Measurements from ENCODE around the gene EI24.
"Not testable (repeated sequence)": the region's sequence is repeated elsewhere in the genome, so short reads cannot be mapped to it uniquely, and the experiment has no call there.

EI24 gene

DNA sequence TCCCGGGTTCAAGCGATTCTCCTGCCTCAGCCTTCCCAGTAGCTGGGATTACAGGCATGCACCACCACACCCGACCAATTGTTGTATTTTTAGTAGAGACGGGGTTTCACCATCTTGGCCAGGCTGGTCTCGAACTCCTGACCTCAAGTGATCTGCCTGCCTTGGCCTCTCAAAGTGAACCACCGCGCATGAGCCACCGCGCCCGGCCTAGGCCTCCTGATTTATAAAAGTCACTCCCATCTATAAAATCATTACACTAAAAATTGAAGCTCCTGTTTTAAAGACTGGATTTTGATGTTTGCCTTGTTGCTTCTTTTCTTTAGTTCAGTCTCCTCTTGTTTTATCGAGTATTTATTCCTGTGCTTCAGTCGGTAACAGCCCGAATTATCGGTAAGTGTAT lies 7.9 kb downstream of the EI24 start:
- not testable (repeated sequence) for H2AFZ ChIP-seq (ENCODE audit: insufficient read depth, low read length, poor library complexity); H4K91ac ChIP-seq (ENCODE audit: low read depth, low read length); H3K9me3 ChIP-seq (ENCODE audit: insufficient read depth, low read depth, low read length); H4K8ac ChIP-seq (ENCODE audit: low read depth, low read length); H3K4me3 ChIP-seq (ENCODE audit: low read depth, low read length); H3K27ac ChIP-seq (ENCODE audit: low read depth, low read length); H3K79me2 ChIP-seq (ENCODE audit: control insufficient read depth, insufficient read depth, low read length, poor library complexity); H3K4me1 ChIP-seq (ENCODE audit: control insufficient read depth in 1 of 2, insufficient read depth in 2 of 2, low read length in 2 of 2); H3K9ac ChIP-seq (ENCODE audit: low read length); H3K4me2 ChIP-seq (ENCODE audit: low read length); H2AK5ac ChIP-seq (ENCODE audit: low read length); H3K14ac ChIP-seq (ENCODE audit: low read length); H2BK120ac ChIP-seq (ENCODE audit: insufficient read depth, low read length, poor library complexity); H3K79me1 ChIP-seq (ENCODE audit: low read length); H3K4ac ChIP-seq (ENCODE audit: low read depth, low read length); H4K12ac ChIP-seq (ENCODE audit: low read depth, low read length); H3K18ac ChIP-seq (ENCODE audit: low read length); H2BK5ac ChIP-seq (ENCODE audit: low read depth, low read length, poor library complexity); H3K27me3 ChIP-seq (ENCODE audit: insufficient read depth, low read length); H2BK12ac ChIP-seq (ENCODE audit: low read length); DNase-seq; H3K23ac ChIP-seq (ENCODE audit: low read length)
- H3K36me3 ChIP-seq (ENCODE audit: control insufficient read depth in 1 of 2, insufficient read depth in 2 of 2, low read length in 2 of 2), result peaks cover 34 to 59% of the 10 kb centered on the region in 2 experiments
- no CpG with 5 or more reads among the region's 14 CpGs for WGBS (ENCODE audit: extremely low coverage, insufficient coverage, insufficient read length)

GRCh38 chr11:125578783-125579182 lies 9.5 kb downstream of the EI24 start:
- no peak overlapping the region for H2AFZ ChIP-seq (ENCODE audit: insufficient read depth, low read length, poor library complexity)
- no peak overlapping the region for H2BK120ac ChIP-seq (ENCODE audit: insufficient read depth, low read length, poor library complexity)
- H3K4me3 ChIP-seq (ENCODE audit: low read depth, low read length), result no peak overlapping the region
- no peak overlapping the region for H4K12ac ChIP-seq (ENCODE audit: low read depth, low read length)
- no peak overlapping the region for H3K23ac ChIP-seq (ENCODE audit: low read length)
- H3K9ac ChIP-seq (ENCODE audit: low read length), result no peak overlapping the region
- H2BK5ac ChIP-seq (ENCODE audit: low read depth, low read length, poor library complexity), result no peak overlapping the region
- H3K18ac ChIP-seq (ENCODE audit: low read length), result no peak overlapping the region
- no peaks in the 10 kb centered on the region for H3K27me3 ChIP-seq (ENCODE audit: insufficient read depth, low read length)
- no peak overlapping the region for H3K4me2 ChIP-seq (ENCODE audit: low read length)
- H3K27ac ChIP-seq (ENCODE audit: low read depth, low read length), result no peak overlapping the region
- no CpG with 5 or more reads among the region's 2 CpGs for WGBS (ENCODE audit: extremely low coverage, insufficient coverage, insufficient read length)
- no peaks in the 10 kb centered on the region for H3K4me1 ChIP-seq (ENCODE audit: control insufficient read depth in 1 of 2, insufficient read depth in 2 of 2, low read length in 2 of 2)
- H3K9me3 ChIP-seq (ENCODE audit: insufficient read depth, low read depth, low read length), result no peaks in the 10 kb centered on the region
- H2BK12ac ChIP-seq (ENCODE audit: low read length), result no peak overlapping the region
- no peak overlapping the region for H3K4ac ChIP-seq (ENCODE audit: low read depth, low read length)
- DNase-seq, result no peak
- H3K79me1 ChIP-seq (ENCODE audit: low read length), result no peaks in the 10 kb centered on the region
- H4K91ac ChIP-seq (ENCODE audit: low read depth, low read length), result no peak overlapping the region
- no peak overlapping the region for H3K14ac ChIP-seq (ENCODE audit: low read length)
- peaks cover 37 to 59% of the 10 kb centered on the region in 2 experiments for H3K36me3 ChIP-seq (ENCODE audit: control insufficient read depth in 1 of 2, insufficient read depth in 2 of 2, low read length in 2 of 2)
- no peak overlapping the region for H2AK5ac ChIP-seq (ENCODE audit: low read length)
- H3K79me2 ChIP-seq (ENCODE audit: control insufficient read depth, insufficient read depth, low read length, poor library complexity), result no peaks in the 10 kb centered on the region
- no peak overlapping the region for H4K8ac ChIP-seq (ENCODE audit: low read depth, low read length)

DNA sequence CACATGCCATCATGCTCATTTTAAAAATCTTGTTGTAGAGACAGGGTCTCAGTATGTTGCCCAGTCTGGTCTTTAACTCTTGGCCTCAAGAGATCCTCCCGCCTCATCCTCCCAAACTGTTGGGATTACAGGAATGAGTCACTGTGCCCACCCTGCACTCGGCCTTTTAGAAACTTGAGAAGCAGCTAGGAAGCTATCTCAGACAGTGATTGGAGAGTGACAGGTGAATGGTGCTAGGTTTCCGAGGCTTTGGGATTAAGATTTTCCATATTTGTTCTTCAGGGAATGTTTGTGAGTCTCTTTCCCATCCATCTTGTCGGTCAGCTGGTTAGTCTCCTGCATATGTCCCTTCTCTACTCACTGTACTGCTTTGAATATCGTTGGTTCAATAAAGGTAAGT lies 10.5 kb downstream of the EI24 start:
- Histone ChIP-seq H4K91ac (ENCODE audit: low read depth, low read length) (no peak overlapping the region), H3K14ac (ENCODE audit: low read length) (no peak overlapping the region), H3K27ac (ENCODE audit: low read depth, low read length) (no peak overlapping the region), H3K4me2 (ENCODE audit: low read length) (no peak overlapping the region), H3K4ac (ENCODE audit: low read depth, low read length) (no peak overlapping the region), H3K4me3 (ENCODE audit: low read depth, low read length) (no peak overlapping the region), H3K23ac (ENCODE audit: low read length) (no peak overlapping the region), H2AFZ (ENCODE audit: insufficient read depth, low read length, poor library complexity) (no peak overlapping the region), H3K4me1 (ENCODE audit: control insufficient read depth in 1 of 2, insufficient read depth in 2 of 2, low read length in 2 of 2) (no peaks in the 10 kb centered on the region), H2BK120ac (ENCODE audit: insufficient read depth, low read length, poor library complexity) (no peak overlapping the region), H3K9ac (ENCODE audit: low read length) (no peak overlapping the region), H3K18ac (ENCODE audit: low read length) (no peak overlapping the region), H4K8ac (ENCODE audit: low read depth, low read length) (no peak overlapping the region), H3K79me1 (ENCODE audit: low read length) (no peaks in the 10 kb centered on the region), H3K9me3 (ENCODE audit: insufficient read depth, low read depth, low read length) (no peaks in the 10 kb centered on the region), H4K12ac (ENCODE audit: low read depth, low read length) (no peak overlapping the region), H2AK5ac (ENCODE audit: low read length) (no peak overlapping the region), H2BK5ac (ENCODE audit: low read depth, low read length, poor library complexity) (no peak overlapping the region), H3K79me2 (ENCODE audit: control insufficient read depth, insufficient read depth, low read length, poor library complexity) (no peaks in the 10 kb centered on the region), H3K36me3 (ENCODE audit: control insufficient read depth in 1 of 2, insufficient read depth in 2 of 2, low read length in 2 of 2) (peaks cover 38 to 56% of the 10 kb centered on the region in 2 experiments), H2BK12ac (ENCODE audit: low read length) (no peak overlapping the region), H3K27me3 (ENCODE audit: insufficient read depth, low read length) (no peaks in the 10 kb centered on the region)
- no CpG with 5 or more reads among the region's 5 CpGs for WGBS (ENCODE audit: extremely low coverage, insufficient coverage, insufficient read length)
- no peak for DNase-seq

DNA sequence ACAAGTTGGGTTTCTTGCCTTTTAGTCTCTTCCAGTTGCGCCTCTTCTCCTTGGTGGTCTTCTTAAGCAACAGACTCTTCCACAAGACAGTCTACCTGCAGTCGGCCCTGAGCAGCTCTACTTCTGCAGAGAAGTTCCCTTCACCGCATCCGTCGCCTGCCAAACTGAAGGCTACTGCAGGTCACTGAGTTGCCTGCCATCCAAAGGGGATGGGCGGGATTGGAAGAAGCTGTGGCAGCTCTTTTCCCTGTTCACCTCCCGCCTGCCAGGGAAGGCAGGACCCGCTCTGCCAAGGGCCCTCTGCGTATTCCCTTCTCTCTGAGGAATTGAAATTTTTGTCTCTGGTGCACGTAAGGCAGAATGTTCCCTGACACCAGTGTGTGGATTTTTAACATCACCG lies 14.2 kb downstream of the EI24 start:
- no CpG with 5 or more reads among the region's 11 CpGs for WGBS (ENCODE audit: extremely low coverage, insufficient coverage, insufficient read length)
- H3K9me3 ChIP-seq (ENCODE audit: insufficient read depth, low read depth, low read length), result no peaks in the 10 kb centered on the region

More for the DNA sequence above, 14.2 kb downstream of the EI24 start:
- H4K8ac ChIP-seq (ENCODE audit: low read depth, low read length), result no peak overlapping the region
- no peak overlapping the region for H2BK12ac ChIP-seq (ENCODE audit: low read length)
- no peak overlapping the region for H3K18ac ChIP-seq (ENCODE audit: low read length)
- peak overlapping the region; percentile 12 for H4K12ac ChIP-seq (ENCODE audit: low read depth, low read length)
- no peak overlapping the region for H3K9ac ChIP-seq (ENCODE audit: low read length)
- no peak overlapping the region for H3K4me2 ChIP-seq (ENCODE audit: low read length)
- no peak overlapping the region for H3K23ac ChIP-seq (ENCODE audit: low read length)
- H2AFZ ChIP-seq (ENCODE audit: insufficient read depth, low read length, poor library complexity), result no peak overlapping the region
- no peaks in the 10 kb centered on the region for H3K79me1 ChIP-seq (ENCODE audit: low read length)
- H2BK120ac ChIP-seq (ENCODE audit: insufficient read depth, low read length, poor library complexity), result no peak overlapping the region
- no peak overlapping the region for H4K91ac ChIP-seq (ENCODE audit: low read depth, low read length)
- no peak overlapping the region for H3K4me3 ChIP-seq (ENCODE audit: low read depth, low read length)
- no peak overlapping the region for H2BK5ac ChIP-seq (ENCODE audit: low read depth, low read length, poor library complexity)
- no peak for DNase-seq
- H3K27ac ChIP-seq (ENCODE audit: low read depth, low read length), result no peak overlapping the region
- H3K27me3 ChIP-seq (ENCODE audit: insufficient read depth, low read length), result no peaks in the 10 kb centered on the region
- H3K14ac ChIP-seq (ENCODE audit: low read length), result no peak overlapping the region
- H2AK5ac ChIP-seq (ENCODE audit: low read length), result no peak overlapping the region
- H3K4ac ChIP-seq (ENCODE audit: low read depth, low read length), result no peak overlapping the region
- H3K79me2 ChIP-seq (ENCODE audit: control insufficient read depth, insufficient read depth, low read length, poor library complexity), result no peaks in the 10 kb centered on the region
- H3K36me3 ChIP-seq (ENCODE audit: control insufficient read depth in 1 of 2, insufficient read depth in 2 of 2, low read length in 2 of 2), result peaks cover 28 to 32% of the 10 kb centered on the region in 2 experiments
- H3K4me1 ChIP-seq (ENCODE audit: control insufficient read depth in 1 of 2, insufficient read depth in 2 of 2, low read length in 2 of 2), result no peaks in the 10 kb centered on the region

Measured in trophoblast cell (in vitro differentiated cells and primary cell).